GM10266 (cell line): ENCODE results near the gene WDR27.

Experiments
- DNase-seq: peaks from one replicate; pipeline ENCODE4 v3.0.0; 2012; ENCODE audit errors: extremely low spot score
- CTCF ChIP-seq: IDR thresholded peaks from 2 replicates; pipeline ENCODE4 v1.5.1; 2012; ENCODE audit warnings: mild to moderate bottlenecking, low read depth; ENCODE audit not compliant: control insufficient read depth, insufficient read depth; ENCODE audit errors: missing control alignments

WDR27 gene

GRCh38 chr6:169642455-169642854 lies 59.4 kb downstream of the WDR27 start:
- TF ChIP-seq CTCF = no peak
- DNase-seq = no peak

GRCh38 chr6:169641461-169642085 lies 60.3 kb downstream of the WDR27 start:
- DNase-seq = no peak
- no peak for TF ChIP-seq CTCF

GRCh38 chr6:169640983-169641382 lies 60.8 kb downstream of the WDR27 start:
- no peak for TF ChIP-seq CTCF
- no peak for DNase-seq

GRCh38 chr6:169640351-169640852 lies 61.4 kb downstream of the WDR27 start:
- TF ChIP-seq CTCF = no peak
- DNase-seq = no peak

GRCh38 chr6:169639653-169640278 lies 62.1 kb downstream of the WDR27 start:
- no peak for TF ChIP-seq CTCF
- DNase-seq = no peak

GRCh38 chr6:169638915-169639314 lies 62.9 kb downstream of the WDR27 start:
- no peak for DNase-seq
- no peak for TF ChIP-seq CTCF

GRCh38 chr6:169638388-169638787 lies 63.4 kb downstream of the WDR27 start:
- DNase-seq = no peak
- no peak for TF ChIP-seq CTCF
